WTC11 (cell line): Measurements from ENCODE around the gene EIF2D. TPM values are rescaled to one million over a fixed set of nuclear protein-coding genes. Genes with fewer than 3 reads are reported as not detected.

ENCODE experiments used
- ATAC-seq: fragments of 200-7000 bp; cut with Tn5 transposase; 2 replicates; pipeline ENCODE4 v1.10.0; 2021; ENCODE audit warnings: mild to moderate bottlenecking, moderate library complexity
- CTCF ChIA-PET: fragments of 300-600 bp; sonication (Branson Sonifier 250); formaldehyde crosslinking; loops from one replicate; lab custom pipeline; 2021; ENCODE audit warnings: antibody characterized with exemption; lab: Charles Lee
- POLR2A ChIA-PET: fragments of 350-600 bp; sonication (Branson Sonifier 250); formaldehyde crosslinking; loops from one replicate; lab custom pipeline; 2021; ENCODE audit warnings: antibody characterized with exemption; lab: Charles Lee
- DNase-seq: peaks from one replicate; pipeline ENCODE4 v3.0.0; 2021; ENCODE audit warnings: low spot score
- H3K27ac Mint-ChIP-seq: 2 replicates; pipeline ENCODE4 v1.8.0; 2021; ENCODE audit warnings: mixed read lengths
- H3K27me3 Mint-ChIP-seq: 2 replicates; pipeline ENCODE4 v1.8.0; 2021; ENCODE audit warnings: low read depth, mild to moderate bottlenecking, moderate library complexity, mixed read lengths
- H3K36me3 Mint-ChIP-seq: 2 replicates; pipeline ENCODE4 v1.8.0; 2021; ENCODE audit warnings: mixed read lengths
- H3K4me1 Mint-ChIP-seq: 2 replicates; pipeline ENCODE4 v1.8.0; 2022; ENCODE audit warnings: mixed read lengths
- H3K4me3 Mint-ChIP-seq: 2 replicates; pipeline ENCODE4 v1.8.0; 2021; ENCODE audit warnings: mild to moderate bottlenecking, moderate library complexity, mixed read lengths
- H3K9me3 Mint-ChIP-seq: 2 replicates; pipeline ENCODE4 v1.8.0; 2021; ENCODE audit warnings: mixed read lengths
- CREB1 ChIP-seq: sonication (generic); formaldehyde crosslinking; IDR thresholded peaks from 2 replicates; pipeline ENCODE4 v1.8.0; 2023; ENCODE audit warnings: mild to moderate bottlenecking, missing genetic modification reagents
- CREM ChIP-seq: sonication (generic); formaldehyde crosslinking; IDR thresholded peaks from 2 replicates; pipeline ENCODE4 v1.8.1; 2022; ENCODE audit warnings: mild to moderate bottlenecking, missing genetic modification reagents, moderate library complexity
- EMX1 ChIP-seq: fragments of 250-450 bp; sonication (Bioruptor Pico); IDR thresholded peaks from 2 replicates; pipeline ENCODE4 v1.8.0; 2021; ENCODE audit warnings: mild to moderate bottlenecking
- ESRRA ChIP-seq: sonication (generic); formaldehyde crosslinking; IDR thresholded peaks from 2 replicates; pipeline ENCODE4 v1.8.1; 2022; ENCODE audit warnings: mild to moderate bottlenecking, missing genetic modification reagents, borderline replicate concordance
- GRHL2 ChIP-seq: fragments of 250-450 bp; sonication (Bioruptor Pico); IDR thresholded peaks from 2 replicates; pipeline ENCODE4 v1.8.0; 2022; ENCODE audit warnings: mild to moderate bottlenecking, moderate library complexity; ENCODE audit not compliant: insufficient replicate concordance, severe bottlenecking
- GTF2I ChIP-seq: fragments of 250-450 bp; sonication (Bioruptor Pico); conservative IDR thresholded peaks from 2 replicates; pipeline ENCODE4 v1.4.0; 2021; ENCODE audit warnings: mild to moderate bottlenecking
- NR3C1 ChIP-seq: sonication (generic); formaldehyde crosslinking; conservative IDR thresholded peaks from 2 replicates; pipeline ENCODE4 v1.8.1; 2023; ENCODE audit warnings: low read depth, mild to moderate bottlenecking, missing genetic modification reagents
- OVOL2 ChIP-seq: fragments of 250-450 bp; sonication (Bioruptor Pico); IDR thresholded peaks from 2 replicates; pipeline ENCODE4 v1.9.0; 2021; ENCODE audit warnings: mild to moderate bottlenecking, borderline replicate concordance
- RORB ChIP-seq: fragments of 250-450 bp; sonication (Bioruptor Pico); IDR thresholded peaks from 2 replicates; pipeline ENCODE4 v1.9.0; 2021; ENCODE audit warnings: mild to moderate bottlenecking
- TCF7 ChIP-seq: sonication (generic); formaldehyde crosslinking; IDR thresholded peaks from 2 replicates; pipeline ENCODE4 v1.8.0; 2022; ENCODE audit warnings: mild to moderate bottlenecking, low read depth, missing genetic modification reagents, moderate library complexity
- TEAD4 ChIP-seq: sonication (generic); formaldehyde crosslinking; IDR thresholded peaks from 2 replicates; pipeline ENCODE4 v1.8.0; 2022; ENCODE audit warnings: mild to moderate bottlenecking, missing genetic modification reagents
- ZBTB21 ChIP-seq: sonication (generic); formaldehyde crosslinking; IDR thresholded peaks from 2 replicates; pipeline ENCODE4 v1.8.1; 2023; ENCODE audit warnings: mild to moderate bottlenecking, missing genetic modification reagents, borderline replicate concordance
- ZNF138 ChIP-seq: sonication (generic); formaldehyde crosslinking; conservative IDR thresholded peaks from 2 replicates; pipeline ENCODE4 v1.8.1; 2022; ENCODE audit warnings: mild to moderate bottlenecking, moderate library complexity, missing genetic modification reagents
- ZNF232 ChIP-seq: sonication (generic); formaldehyde crosslinking; IDR thresholded peaks from 2 replicates; pipeline ENCODE4 v1.8.0; 2022; ENCODE audit warnings: mild to moderate bottlenecking, missing genetic modification reagents
- ZNF263 ChIP-seq: sonication (generic); formaldehyde crosslinking; IDR thresholded peaks from 2 replicates; pipeline ENCODE4 v1.8.1; 2022; ENCODE audit warnings: low read depth, mild to moderate bottlenecking, moderate library complexity, missing genetic modification reagents
- ZNF416 ChIP-seq: fragments of 250-450 bp; sonication (Bioruptor Pico); IDR thresholded peaks from 2 replicates; pipeline ENCODE4 v1.9.0; 2021; ENCODE audit warnings: mild to moderate bottlenecking, inconsistent platforms
- ZNF423 ChIP-seq: fragments of 250-450 bp; sonication (Bioruptor Pico); IDR thresholded peaks from 2 replicates; pipeline ENCODE4 v2.1.2; 2022; ENCODE audit warnings: mild to moderate bottlenecking, moderate library complexity
- total RNA-seq: library from RNA; stranded (reverse); gene quantifications from 3 replicates; pipeline ENCODE4 v1.2.3, GENCODE V29; 2021
- TF ChIP-seq, protein P1 (sequence below): sonication (generic); formaldehyde crosslinking; IDR thresholded peaks from 2 replicates; pipeline ENCODE4 v1.8.1; 2022; ENCODE audit warnings: mild to moderate bottlenecking, moderate library complexity, missing genetic modification reagents
- TF ChIP-seq, protein P2 (sequence below): sonication (generic); formaldehyde crosslinking; IDR thresholded peaks from 2 replicates; pipeline ENCODE4 v1.8.0; 2022; ENCODE audit warnings: missing genetic modification reagents

EIF2D gene
- total RNA-seq, 1 experiment from 2014 or later: 35.7 TPM

DNA sequence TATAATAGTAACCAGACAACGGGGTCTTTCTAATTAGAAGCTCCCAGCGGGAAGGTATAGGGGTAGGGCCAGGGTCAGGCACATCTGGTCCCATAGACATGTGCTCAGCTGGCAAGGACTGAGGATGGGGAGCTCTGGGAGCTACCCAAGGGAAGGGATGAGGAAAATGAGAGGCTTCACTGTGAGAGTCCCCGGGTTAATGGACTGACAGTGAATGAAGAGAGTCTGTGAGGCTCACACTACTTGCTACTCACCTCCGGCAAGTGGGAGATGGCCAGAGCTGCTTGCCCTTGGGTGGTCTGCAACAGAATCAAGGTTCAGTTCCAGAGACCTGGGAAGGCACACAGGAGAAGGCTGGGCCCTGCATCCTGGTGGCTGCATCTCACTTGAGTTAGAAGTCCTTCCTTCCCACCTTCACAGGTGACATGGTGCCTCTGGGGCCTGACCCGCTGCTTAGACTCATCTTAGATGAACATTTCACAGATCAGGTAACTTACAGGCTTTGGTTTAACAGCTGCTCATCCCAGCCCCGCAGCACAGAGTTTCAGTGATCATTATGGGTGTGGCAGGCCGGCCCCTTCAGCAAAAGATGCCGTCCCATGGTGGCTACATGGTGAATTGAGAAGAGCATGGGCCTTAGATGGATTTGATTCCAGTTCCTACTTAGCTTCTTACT, 31.7 kb downstream of the EIF2D start:
- Mint-ChIP-seq H3K27me3 (no peaks in the 10 kb centered on the region), H3K36me3 (no peaks in the 10 kb centered on the region), H3K9me3 (no peaks in the 10 kb centered on the region), H3K27ac (no peak overlapping the region), H3K4me1 (peaks cover 4% of the 10 kb centered on the region), H3K4me3 (no peak overlapping the region)
- POLR2A ChIA-PET: no interaction called here
- ATAC-seq (no peak), DNase-seq (no peak)
- CTCF ChIA-PET: interaction anchor here (0.7 to 2.6 kb wide), 6 partner anchors 11 to 101 kb away, joined by 3 to 18 read pairs (median 8); partner anchors contain the start of gene RASSF5
- TF ChIP-seq EMX1 (CRISPR knock-in tag) (no peak), TEAD4 (CRISPR knock-in tag) (no peak), GRHL2 (no peak), TCF7 (CRISPR knock-in tag) (no peak)

DNA sequence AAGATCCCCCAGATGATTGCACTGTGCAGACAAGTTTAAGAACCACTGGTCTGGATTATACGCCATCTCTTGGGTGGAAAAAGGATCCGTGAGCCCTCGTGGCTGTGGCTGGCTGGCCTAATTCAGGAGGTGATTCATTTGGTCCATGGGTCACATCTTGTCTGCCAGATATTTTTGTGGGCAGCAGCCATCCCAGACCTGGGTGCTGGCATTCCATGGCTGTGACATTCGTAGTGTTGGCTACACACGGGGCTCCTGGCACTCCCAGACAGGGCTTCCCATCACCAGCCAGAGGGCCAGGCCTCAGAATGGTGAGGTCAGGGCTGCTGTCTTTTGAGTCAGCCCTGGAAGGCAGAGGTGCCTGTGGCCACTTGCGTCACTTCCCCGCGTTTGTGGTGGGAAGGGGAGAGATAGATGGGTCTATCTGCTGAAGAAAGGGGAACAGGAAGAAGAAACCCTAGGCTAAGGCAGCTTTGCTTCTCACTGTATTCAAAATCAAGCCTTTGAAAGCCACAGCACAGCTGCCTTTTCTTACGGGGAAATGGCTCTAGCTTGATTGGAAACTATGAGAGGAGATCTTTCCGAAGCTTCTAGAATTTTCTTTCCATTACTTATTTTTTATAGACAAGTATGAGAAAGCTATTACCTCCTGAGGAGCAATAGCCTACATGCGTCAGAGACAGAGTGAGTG, 32.4 kb downstream of the EIF2D start:
- H3K4me1 Mint-ChIP-seq: peaks cover 7% of the 10 kb centered on the region
- ATAC-seq: no peak
- CTCF ChIA-PET: interaction anchor here (0.7 to 2.6 kb wide), 6 partner anchors 12 to 100 kb away, joined by 3 to 18 read pairs (median 8); partner anchors contain the start of gene RASSF5
- no peak overlapping the region for H3K27ac Mint-ChIP-seq
- no peaks in the 10 kb centered on the region for H3K27me3 Mint-ChIP-seq
- POLR2A ChIA-PET: no interaction called here
- H3K4me3 Mint-ChIP-seq: no peak overlapping the region
- H3K36me3 Mint-ChIP-seq: no peaks in the 10 kb centered on the region
- no peaks in the 10 kb centered on the region for H3K9me3 Mint-ChIP-seq
- DNase-seq: no peak
- no peak for TF ChIP-seq CREM
- TF ChIP-seq NR3C1: no peak
- TF ChIP-seq OVOL2 (CRISPR knock-in tag): no peak

DNA sequence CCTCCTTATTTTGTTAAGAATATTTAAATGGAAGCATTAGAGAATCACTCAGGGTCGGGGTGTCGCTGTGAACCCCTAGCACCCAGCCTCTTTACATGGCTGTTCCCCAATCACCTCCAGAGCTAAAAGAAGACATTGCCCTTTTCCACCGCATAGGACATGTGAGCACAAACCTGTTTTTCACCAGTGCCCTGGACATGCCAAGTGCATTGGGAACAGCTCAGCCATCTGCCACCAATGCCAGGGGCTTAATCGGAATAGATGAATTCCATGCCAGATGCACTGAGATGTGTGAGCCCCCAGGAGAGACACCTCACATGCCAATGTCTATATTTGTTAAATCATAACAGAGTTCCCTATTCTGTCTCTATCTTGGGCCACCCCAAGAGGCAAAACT, 33.3 kb downstream of the EIF2D start:
- ChIA-PET POLR2A (no interaction called here), CTCF (interaction anchor here (0.5 to 1.5 kb wide), 5 partner anchors 34 to 107 kb away, joined by 3 to 6 read pairs (median 6); no protein-coding TSS in a partner anchor)
- H3K4me1 Mint-ChIP-seq: peaks cover 10% of the 10 kb centered on the region
- H3K27ac Mint-ChIP-seq: no peak overlapping the region
- H3K9me3 Mint-ChIP-seq: no peaks in the 10 kb centered on the region
- no peaks in the 10 kb centered on the region for H3K27me3 Mint-ChIP-seq
- TF ChIP-seq ZBTB21 (CRISPR knock-in tag) (no peak), CREB1 (CRISPR knock-in tag) (no peak), ZNF263 (CRISPR knock-in tag) (no peak), ZNF232 (CRISPR knock-in tag) (no peak), RORB (no peak), ZNF423 (CRISPR knock-in tag) (no peak), ESRRA (CRISPR knock-in tag) (no peak), GTF2I (CRISPR knock-in tag) (no peak), ZNF416 (CRISPR knock-in tag) (no peak), ZNF138 (no peak)
- TF ChIP-seq, protein P1, sequence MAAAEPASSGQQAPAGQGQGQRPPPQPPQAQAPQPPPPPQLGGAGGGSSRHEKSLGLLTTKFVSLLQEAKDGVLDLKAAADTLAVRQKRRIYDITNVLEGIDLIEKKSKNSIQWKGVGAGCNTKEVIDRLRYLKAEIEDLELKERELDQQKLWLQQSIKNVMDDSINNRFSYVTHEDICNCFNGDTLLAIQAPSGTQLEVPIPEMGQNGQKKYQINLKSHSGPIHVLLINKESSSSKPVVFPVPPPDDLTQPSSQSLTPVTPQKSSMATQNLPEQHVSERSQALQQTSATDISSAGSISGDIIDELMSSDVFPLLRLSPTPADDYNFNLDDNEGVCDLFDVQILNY (CRISPR knock-in tag): no peak
- TF ChIP-seq, protein P2, sequence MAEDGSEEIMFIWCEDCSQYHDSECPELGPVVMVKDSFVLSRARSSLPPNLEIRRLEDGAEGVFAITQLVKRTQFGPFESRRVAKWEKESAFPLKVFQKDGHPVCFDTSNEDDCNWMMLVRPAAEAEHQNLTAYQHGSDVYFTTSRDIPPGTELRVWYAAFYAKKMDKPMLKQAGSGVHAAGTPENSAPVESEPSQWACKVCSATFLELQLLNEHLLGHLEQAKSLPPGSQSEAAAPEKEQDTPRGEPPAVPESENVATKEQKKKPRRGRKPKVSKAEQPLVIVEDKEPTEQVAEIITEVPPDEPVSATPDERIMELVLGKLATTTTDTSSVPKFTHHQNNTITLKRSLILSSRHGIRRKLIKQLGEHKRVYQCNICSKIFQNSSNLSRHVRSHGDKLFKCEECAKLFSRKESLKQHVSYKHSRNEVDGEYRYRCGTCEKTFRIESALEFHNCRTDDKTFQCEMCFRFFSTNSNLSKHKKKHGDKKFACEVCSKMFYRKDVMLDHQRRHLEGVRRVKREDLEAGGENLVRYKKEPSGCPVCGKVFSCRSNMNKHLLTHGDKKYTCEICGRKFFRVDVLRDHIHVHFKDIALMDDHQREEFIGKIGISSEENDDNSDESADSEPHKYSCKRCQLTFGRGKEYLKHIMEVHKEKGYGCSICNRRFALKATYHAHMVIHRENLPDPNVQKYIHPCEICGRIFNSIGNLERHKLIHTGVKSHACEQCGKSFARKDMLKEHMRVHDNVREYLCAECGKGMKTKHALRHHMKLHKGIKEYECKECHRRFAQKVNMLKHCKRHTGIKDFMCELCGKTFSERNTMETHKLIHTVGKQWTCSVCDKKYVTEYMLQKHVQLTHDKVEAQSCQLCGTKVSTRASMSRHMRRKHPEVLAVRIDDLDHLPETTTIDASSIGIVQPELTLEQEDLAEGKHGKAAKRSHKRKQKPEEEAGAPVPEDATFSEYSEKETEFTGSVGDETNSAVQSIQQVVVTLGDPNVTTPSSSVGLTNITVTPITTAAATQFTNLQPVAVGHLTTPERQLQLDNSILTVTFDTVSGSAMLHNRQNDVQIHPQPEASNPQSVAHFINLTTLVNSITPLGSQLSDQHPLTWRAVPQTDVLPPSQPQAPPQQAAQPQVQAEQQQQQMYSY (CRISPR knock-in tag): no peak
- H3K4me3 Mint-ChIP-seq: no peak overlapping the region
- no peaks in the 10 kb centered on the region for H3K36me3 Mint-ChIP-seq
- ATAC-seq (no peak), DNase-seq (no peak)
